Colonic mucosa (tissue), 4 donors: ENCODE measurements around the gene FBXW8. TPM values are rescaled to one million over a fixed set of nuclear protein-coding genes. Genes with fewer than 3 reads are reported as not detected.

Source experiments
- DNase-seq: peaks from one replicate; pipeline ENCODE4 v3.0.0-alpha.2; 2020
- H3K27ac ChIP-seq: fragments of 200-600 bp; one replicate; pipeline ENCODE4 v1.8.0; 2021
- H3K27me3 ChIP-seq: fragments of 200-600 bp; one replicate; pipeline ENCODE4 v1.8.0; 2021
- H3K36me3 ChIP-seq: fragments of 200-600 bp; one replicate; pipeline ENCODE4 v1.8.0; 2021
- H3K4me1 ChIP-seq: fragments of 200-600 bp; one replicate; pipeline ENCODE4 v1.8.0; 2021; ENCODE audit warnings: mild to moderate bottlenecking
- H3K4me3 ChIP-seq: fragments of 200-600 bp; one replicate; pipeline ENCODE4 v1.8.0; 2021
- H3K9ac ChIP-seq, 2 donors: one replicate each; pipeline ENCODE4 v1.7.0; 2013; ENCODE audit warnings: control low read depth in 2 of 2, low read depth in 2 of 2, low read length in 2 of 2
- H3K9me3 ChIP-seq: fragments of 200-600 bp; one replicate; pipeline ENCODE4 v1.8.0; 2021
- intact Hi-C: fragments of 100-400 bp; cut with DNase I; formaldehyde crosslinking; loops from one replicate; pipeline ENCODE4 v1.14.1; 2022
- total RNA-seq, 2 donors: library from RNA; stranded (reverse); fragmentation: NEBNext Ultra II Directional in 1 of 2; extraction: Animal tissue kit (Norgen Biotek cat#: 25700) in 1 of 2; gene quantifications; one replicate each; pipeline ENCODE4 v1.2.1, GENCODE V29; 2021
- TF ChIP-seq, protein P1 (sequence below): fragments of 200-600 bp; IDR thresholded peaks from one replicate; pipeline ENCODE4 v1.8.0; 2022; ENCODE audit warnings: antibody characterized with exemption, mild to moderate bottlenecking
- donor health status: healthy.
- donor health status: DM: no; HTN: no; CAD: no.
- donor health status: DM: no; HTN: no; CAD: no.

Gene FBXW8
- total RNA-seq, 2 donors from 2014 or later: 11.1 to 13.7 TPM

DNA sequence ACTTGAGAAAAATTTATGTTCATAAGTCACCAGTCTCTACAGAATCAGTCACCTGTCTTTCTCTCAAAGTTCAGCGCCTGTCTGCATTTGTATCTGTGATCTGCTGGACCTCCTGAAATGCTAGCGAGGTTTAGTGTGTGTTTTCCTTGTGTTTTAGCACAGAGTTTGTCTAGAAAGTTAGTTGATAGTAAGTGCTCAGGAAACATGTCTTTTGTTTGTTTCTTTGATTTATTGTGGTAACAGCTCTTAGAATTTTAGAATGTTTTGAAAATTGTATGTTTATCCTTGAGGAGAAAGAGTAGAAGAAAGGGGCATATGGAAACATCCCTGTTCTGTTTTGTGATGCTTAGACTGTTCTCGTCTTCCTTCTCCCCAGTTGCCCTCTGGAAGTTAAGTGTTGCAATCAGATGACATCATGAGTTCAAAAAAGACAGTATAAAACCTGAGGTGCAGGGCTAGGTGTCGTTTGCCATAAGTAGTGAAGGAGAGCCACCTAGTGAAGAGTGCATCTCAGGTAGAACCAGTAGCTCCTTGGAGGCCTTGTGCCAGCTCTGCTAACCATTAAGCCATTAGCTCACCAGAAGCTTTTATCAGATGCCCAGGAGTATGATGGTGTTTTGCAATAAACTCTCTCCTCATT is 44.8 kb downstream of the FBXW8 start:
- H3K36me3 ChIP-seq: no peaks in the 10 kb centered on the region
- no peak overlapping the region for H3K4me3 ChIP-seq
- DNase-seq: peak; percentile 39
- TF ChIP-seq, protein P1, sequence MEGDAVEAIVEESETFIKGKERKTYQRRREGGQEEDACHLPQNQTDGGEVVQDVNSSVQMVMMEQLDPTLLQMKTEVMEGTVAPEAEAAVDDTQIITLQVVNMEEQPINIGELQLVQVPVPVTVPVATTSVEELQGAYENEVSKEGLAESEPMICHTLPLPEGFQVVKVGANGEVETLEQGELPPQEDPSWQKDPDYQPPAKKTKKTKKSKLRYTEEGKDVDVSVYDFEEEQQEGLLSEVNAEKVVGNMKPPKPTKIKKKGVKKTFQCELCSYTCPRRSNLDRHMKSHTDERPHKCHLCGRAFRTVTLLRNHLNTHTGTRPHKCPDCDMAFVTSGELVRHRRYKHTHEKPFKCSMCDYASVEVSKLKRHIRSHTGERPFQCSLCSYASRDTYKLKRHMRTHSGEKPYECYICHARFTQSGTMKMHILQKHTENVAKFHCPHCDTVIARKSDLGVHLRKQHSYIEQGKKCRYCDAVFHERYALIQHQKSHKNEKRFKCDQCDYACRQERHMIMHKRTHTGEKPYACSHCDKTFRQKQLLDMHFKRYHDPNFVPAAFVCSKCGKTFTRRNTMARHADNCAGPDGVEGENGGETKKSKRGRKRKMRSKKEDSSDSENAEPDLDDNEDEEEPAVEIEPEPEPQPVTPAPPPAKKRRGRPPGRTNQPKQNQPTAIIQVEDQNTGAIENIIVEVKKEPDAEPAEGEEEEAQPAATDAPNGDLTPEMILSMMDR: no peak
- H3K9me3 ChIP-seq: no peaks in the 10 kb centered on the region
- H3K4me1 ChIP-seq: no peaks in the 10 kb centered on the region
- no peak overlapping the region for H3K9ac ChIP-seq
- no peaks in the 10 kb centered on the region for H3K27me3 ChIP-seq
- H3K27ac ChIP-seq: no peak overlapping the region
- intact Hi-C loops: loop anchor here (5.0 kb wide), 1 partner anchor 253 kb away; no protein-coding TSS in a partner anchor

DNA sequence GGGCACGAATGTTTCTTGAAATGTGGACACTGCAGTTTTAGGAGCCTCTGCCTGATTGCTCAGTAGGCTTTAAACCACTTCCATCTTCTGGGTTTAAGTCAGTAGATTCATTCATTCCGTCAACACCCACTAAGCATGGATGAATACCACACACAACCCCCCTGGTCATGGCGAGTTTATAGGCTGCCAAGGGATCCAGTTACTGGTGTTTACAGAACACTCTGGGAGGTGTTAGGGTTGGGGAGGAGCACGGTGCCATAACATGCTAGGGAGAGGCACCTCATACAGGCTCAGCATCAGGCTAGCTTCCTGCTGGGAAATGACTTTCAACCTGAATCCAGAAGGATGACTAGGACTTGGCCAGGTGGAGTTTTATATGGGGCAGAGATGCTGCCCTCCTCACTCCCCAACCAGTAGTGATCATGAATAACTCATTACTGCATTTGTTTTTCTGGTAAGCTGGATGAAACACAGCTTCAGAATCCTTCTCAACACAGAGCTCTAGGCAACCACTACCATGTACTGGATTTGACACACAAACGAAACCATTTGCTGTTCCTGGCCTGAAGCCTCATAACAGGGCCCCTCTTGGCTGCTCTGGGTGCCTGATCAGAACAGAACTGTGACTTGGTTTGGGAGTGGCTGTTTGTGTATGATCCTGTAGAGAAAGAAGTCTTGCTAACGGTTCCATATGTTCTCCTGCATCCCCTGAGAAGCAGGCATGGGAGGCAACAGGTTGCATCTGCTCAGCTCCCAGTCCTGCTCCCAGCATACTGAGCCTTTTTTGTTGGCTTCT is 47.9 kb downstream of the FBXW8 start:
- Histone ChIP-seq H3K36me3 (no peaks in the 10 kb centered on the region), H3K9me3 (no peaks in the 10 kb centered on the region), H3K4me3 (no peak overlapping the region), H3K27ac (no peak overlapping the region), H3K27me3 (no peaks in the 10 kb centered on the region), H3K9ac (no peak overlapping the region), H3K4me1 (no peaks in the 10 kb centered on the region)
- DNase-seq: peak; percentile 22
- TF ChIP-seq, protein P1: no peak
- intact Hi-C loops: loop anchor here (5.0 kb wide), 1 partner anchor 256 kb away; no protein-coding TSS in a partner anchor

DNA sequence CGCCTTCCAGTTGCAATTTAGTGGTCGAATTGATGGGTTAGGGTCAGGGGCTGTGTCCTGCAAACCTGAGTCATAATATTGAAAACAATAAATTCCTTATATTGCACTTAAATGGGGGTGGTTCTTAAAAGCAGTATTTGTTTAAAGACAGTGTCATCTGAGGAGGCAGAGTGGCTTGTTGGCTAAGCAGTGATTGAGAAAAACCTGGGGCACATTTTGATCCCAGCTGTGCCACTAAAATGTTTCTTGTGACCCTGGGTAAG is 48.4 kb downstream of the FBXW8 start:
- no peaks in the 10 kb centered on the region for H3K9me3 ChIP-seq
- no peaks in the 10 kb centered on the region for H3K27me3 ChIP-seq
- intact Hi-C loops: loop anchor here (5.0 kb wide), 1 partner anchor 257 kb away; no protein-coding TSS in a partner anchor
- H3K4me1 ChIP-seq: no peaks in the 10 kb centered on the region
- no peak overlapping the region for H3K9ac ChIP-seq
- H3K4me3 ChIP-seq: no peak overlapping the region
- H3K27ac ChIP-seq: no peak overlapping the region
- TF ChIP-seq, protein P1: no peak
- DNase-seq: no peak
- no peaks in the 10 kb centered on the region for H3K36me3 ChIP-seq

DNA sequence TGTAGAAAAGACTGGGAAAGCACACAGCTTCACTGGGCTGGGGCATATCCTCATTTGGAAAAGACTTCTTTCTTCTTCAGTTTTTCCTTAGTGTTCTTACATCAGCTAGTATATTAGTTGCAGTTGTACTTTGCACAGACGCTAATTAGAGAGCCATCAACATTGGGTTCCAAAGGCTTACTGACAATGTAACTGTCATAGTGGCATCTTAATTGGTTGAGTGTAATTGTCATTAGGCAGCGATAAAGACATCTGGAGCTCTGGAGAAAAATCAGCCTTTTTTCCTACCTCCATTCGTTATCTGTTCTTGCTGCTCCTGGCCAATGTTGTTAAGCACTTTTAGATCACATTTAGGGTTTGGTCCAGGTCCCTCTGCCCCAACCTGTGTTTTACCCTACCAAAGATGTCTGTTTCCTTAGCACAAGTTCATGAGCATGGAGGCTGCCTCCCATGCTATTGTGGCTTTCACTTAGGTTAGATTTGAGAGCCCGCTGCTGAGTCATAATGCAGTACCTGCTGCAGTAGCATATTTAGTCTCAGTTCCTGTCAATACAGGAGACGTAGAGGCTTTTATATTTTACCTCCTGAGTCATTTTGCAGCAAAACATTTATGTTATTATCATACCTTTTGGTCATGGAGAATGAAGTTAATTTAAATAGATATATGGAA is 49.2 kb downstream of the FBXW8 start:
- intact Hi-C loops: loop anchor here (5.0 kb wide), 1 partner anchor 258 kb away; no protein-coding TSS in a partner anchor
- TF ChIP-seq, protein P1: no peak
- no peak for DNase-seq

DNA sequence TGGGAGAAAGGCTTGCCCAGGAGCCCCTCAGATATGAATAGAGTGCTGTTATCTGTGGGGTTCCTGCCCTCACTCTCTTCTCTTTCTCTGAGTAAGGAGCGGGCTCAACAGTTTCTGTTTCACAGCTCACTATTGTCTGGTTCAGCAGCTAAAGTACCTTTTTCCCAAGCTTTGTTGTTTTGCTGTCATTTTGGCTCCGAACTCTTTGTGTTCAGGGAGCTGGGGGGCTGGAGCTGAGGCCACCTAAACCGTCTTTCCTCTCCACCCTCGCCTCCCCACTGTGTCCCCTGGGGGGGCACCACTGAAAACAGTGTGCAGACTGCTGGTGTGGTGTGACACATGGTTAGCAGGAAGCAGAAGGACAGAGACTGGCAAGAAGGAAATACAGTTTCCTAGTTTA is 51.4 kb downstream of the FBXW8 start:
- Histone ChIP-seq H3K36me3 (peaks cover 4% of the 10 kb centered on the region), H3K27ac (no peak overlapping the region), H3K9me3 (no peaks in the 10 kb centered on the region), H3K9ac (no peak overlapping the region), H3K4me1 (no peaks in the 10 kb centered on the region), H3K4me3 (no peak overlapping the region), H3K27me3 (no peaks in the 10 kb centered on the region)
- intact Hi-C loops: no loop called here
- TF ChIP-seq, protein P1: no peak
- no peak for DNase-seq

More for the DNA sequence above, 49.2 kb downstream of the FBXW8 start:
- Histone ChIP-seq H3K9me3 (no peaks in the 10 kb centered on the region), H3K36me3 (no peaks in the 10 kb centered on the region), H3K27me3 (no peaks in the 10 kb centered on the region), H3K27ac (no peak overlapping the region), H3K9ac (no peak overlapping the region), H3K4me1 (no peaks in the 10 kb centered on the region), H3K4me3 (no peak overlapping the region)
